Mesenchymal stem cell (in vitro differentiated cells and primary cell): ENCODE measurements around the gene PLEKHJ1.

ENCODE experiments used
- DNase-seq: peaks from one replicate; pipeline ENCODE4 v3.0.0-alpha.2; 2013
- H2AFZ ChIP-seq: one replicate; pipeline ENCODE4 v1.6.1; 2013; ENCODE audit warnings: low read depth, mild to moderate bottlenecking, control low read depth, inconsistent platforms, low read length, moderate library complexity
- H2AK5ac ChIP-seq: 2 replicates; pipeline ENCODE4 v1.6.1; 2013; ENCODE audit warnings: low read length, moderate library complexity, mild to moderate bottlenecking, inconsistent platforms; ENCODE audit not compliant: severe bottlenecking
- H2BK120ac ChIP-seq: one replicate; pipeline ENCODE4 v1.6.1; 2013; ENCODE audit warnings: low read depth, mild to moderate bottlenecking, inconsistent platforms, low read length, moderate library complexity
- H2BK12ac ChIP-seq, 2 experiments: one replicate each; pipeline ENCODE4 v1.6.1; 2013; ENCODE audit warnings: inconsistent platforms in 2 of 2, low read length in 2 of 2, mild to moderate bottlenecking in 2 of 2, moderate library complexity in 2 of 2, control low read depth in 1 of 2
- H2BK15ac ChIP-seq: one replicate; pipeline ENCODE4 v1.6.1; 2013; ENCODE audit warnings: mild to moderate bottlenecking, low read depth, inconsistent platforms; ENCODE audit not compliant: poor library complexity, severe bottlenecking
- H2BK5ac ChIP-seq: 2 replicates; pipeline ENCODE4 v1.6.1; 2013; ENCODE audit warnings: low read depth, mild to moderate bottlenecking, low read length, control low read depth, inconsistent platforms; ENCODE audit not compliant: poor library complexity, severe bottlenecking
- H3K14ac ChIP-seq, 2 experiments: one replicate each; pipeline ENCODE4 v1.6.1; 2013; ENCODE audit warnings: inconsistent platforms in 2 of 2, low read length in 2 of 2, control low read depth in 1 of 2, mild to moderate bottlenecking in 1 of 2, moderate library complexity in 1 of 2
- H3K18ac ChIP-seq, 2 experiments: one replicate each; pipeline ENCODE4 v1.6.1; 2013; ENCODE audit warnings: inconsistent platforms in 2 of 2, low read length in 2 of 2, control low read depth in 1 of 2, low read depth in 1 of 2, mild to moderate bottlenecking in 1 of 2
- H3K23ac ChIP-seq, 2 experiments: one replicate each; pipeline ENCODE4 v1.6.1; 2013; ENCODE audit warnings: inconsistent platforms in 2 of 2, low read length in 2 of 2, mild to moderate bottlenecking in 2 of 2, moderate library complexity in 2 of 2, control low read depth in 1 of 2
- H3K27ac ChIP-seq: 2 replicates; pipeline ENCODE4 v1.5.1; 2013; ENCODE audit warnings: mild to moderate bottlenecking, moderate library complexity, low read length, control low read depth, inconsistent platforms; ENCODE audit not compliant: poor library complexity, severe bottlenecking
- H3K27me3 ChIP-seq, 2 experiments: 2 replicates each; pipeline versions ENCODE4 v1.6.1 to v1.7.0; 2013; ENCODE audit warnings: low read length in 2 of 2, mild to moderate bottlenecking in 2 of 2, moderate library complexity in 2 of 2, control low read depth in 1 of 2, inconsistent platforms in 1 of 2; ENCODE audit not compliant: control insufficient read depth in 1 of 2, insufficient read depth in 1 of 2
- H3K36me3 ChIP-seq, 2 experiments: 2 replicates each; pipeline versions ENCODE4 v1.6.1 to v1.7.0; 2013; ENCODE audit warnings: low read length in 2 of 2, control low read depth in 1 of 2, inconsistent platforms in 1 of 2, low read depth in 1 of 2, mild to moderate bottlenecking in 1 of 2; ENCODE audit not compliant: insufficient read depth in 2 of 2, control insufficient read depth in 1 of 2
- H3K4ac ChIP-seq, 2 experiments: one replicate each; pipeline ENCODE4 v1.6.1; 2013; ENCODE audit warnings: inconsistent platforms in 2 of 2, low read length in 2 of 2, mild to moderate bottlenecking in 2 of 2, moderate library complexity in 2 of 2, control low read depth in 1 of 2, low read depth in 1 of 2
- H3K4me1 ChIP-seq: 2 replicates; pipeline ENCODE4 v1.6.1; 2013; ENCODE audit warnings: low read depth, low read length, control low read depth; ENCODE audit not compliant: control insufficient read depth, insufficient read depth
- H3K4me2 ChIP-seq: 2 replicates; pipeline ENCODE4 v1.6.1; 2013; ENCODE audit warnings: low read length, mild to moderate bottlenecking, inconsistent platforms; ENCODE audit not compliant: poor library complexity, severe bottlenecking
- H3K4me3 ChIP-seq, 2 experiments: 2 replicates each; pipeline versions ENCODE4 v1.5.1 to v1.7.0; 2013; ENCODE audit warnings: low read length in 2 of 2, mild to moderate bottlenecking in 2 of 2, control low read depth in 1 of 2, low read depth in 1 of 2; ENCODE audit not compliant: insufficient read depth in 1 of 2
- H3K79me1 ChIP-seq: replicated peaks from 2 replicates; pipeline ENCODE4 v1.6.1; 2013; ENCODE audit warnings: mild to moderate bottlenecking, control low read depth, low read length, inconsistent platforms; ENCODE audit not compliant: poor library complexity, severe bottlenecking
- H3K9ac ChIP-seq: 2 replicates; pipeline ENCODE4 v1.7.0; 2013; ENCODE audit warnings: mild to moderate bottlenecking, low read length, moderate library complexity
- H3K9me3 ChIP-seq: 2 replicates; pipeline ENCODE4 v1.7.0; 2013; ENCODE audit warnings: mild to moderate bottlenecking, low read length; ENCODE audit not compliant: control insufficient read depth
- H4K8ac ChIP-seq: one replicate; pipeline ENCODE4 v1.6.1; 2013; ENCODE audit warnings: inconsistent platforms, mild to moderate bottlenecking, low read length, moderate library complexity
- H4K91ac ChIP-seq: one replicate; pipeline ENCODE4 v1.6.1; 2013; ENCODE audit warnings: mild to moderate bottlenecking, low read length, inconsistent platforms
- WGBS: methylation state at CpG from one replicate; pipeline ENCODE4 v1.1.7; 2013; ENCODE audit warnings: mixed read lengths; 5-methylcytosine and 5-hydroxymethylcytosine counted together

PLEKHJ1 gene

DNA sequence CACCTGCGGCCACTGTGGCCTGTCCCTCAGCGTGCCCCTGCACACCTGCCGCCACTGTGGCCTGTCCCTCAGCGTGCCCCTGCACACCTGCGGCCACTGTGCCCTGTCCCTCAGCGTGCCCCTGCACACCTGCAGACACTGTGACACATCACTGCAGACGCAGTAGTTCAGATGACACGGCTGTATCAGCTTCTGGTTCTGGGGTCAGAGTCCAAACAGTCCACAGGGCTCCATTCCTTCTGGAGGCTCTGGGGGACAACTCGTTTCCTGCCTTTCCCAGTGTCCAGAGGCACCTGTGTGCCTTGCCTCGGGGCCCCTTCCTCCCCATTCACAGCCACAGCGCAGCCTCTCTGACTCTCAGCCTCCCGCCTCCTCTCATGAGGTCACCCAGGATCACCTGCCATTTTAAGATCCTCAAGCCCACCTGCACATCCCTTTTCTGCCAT, 6.0 kb upstream of the PLEKHJ1 start:
- peaks cover 39% of the 10 kb centered on the region for H3K4me1 ChIP-seq
- no peak overlapping the region for H2BK120ac ChIP-seq
- H3K9ac ChIP-seq, result no peak overlapping the region
- no peak overlapping the region for H2BK12ac ChIP-seq
- H3K23ac ChIP-seq, result no peak overlapping the region
- no peak overlapping the region for H3K27ac ChIP-seq
- no peak overlapping the region for H3K18ac ChIP-seq
- no peak overlapping the region for H3K4ac ChIP-seq
- H4K8ac ChIP-seq, result no peak overlapping the region
- WGBS, result 94% methylated on average over 12 of the region's 12 CpGs
- H3K36me3 ChIP-seq, result peaks cover 46 to 74% of the 10 kb centered on the region in 2 experiments
- H2BK15ac ChIP-seq, result no peak overlapping the region
- H3K14ac ChIP-seq, result no peak overlapping the region
- H2AK5ac ChIP-seq, result no peak overlapping the region
- no peak overlapping the region for H3K4me2 ChIP-seq
- peak overlapping the region; percentile 61 for H4K91ac ChIP-seq
- no peaks in the 10 kb centered on the region for H3K27me3 ChIP-seq
- DNase-seq, result no peak
- no peak overlapping the region for H2BK5ac ChIP-seq
- no peak overlapping the region for H2AFZ ChIP-seq
- peaks cover 18% of the 10 kb centered on the region for H3K79me1 ChIP-seq
- H3K9me3 ChIP-seq, result no peaks in the 10 kb centered on the region
- H3K4me3 ChIP-seq, result no peak overlapping the region

DNA sequence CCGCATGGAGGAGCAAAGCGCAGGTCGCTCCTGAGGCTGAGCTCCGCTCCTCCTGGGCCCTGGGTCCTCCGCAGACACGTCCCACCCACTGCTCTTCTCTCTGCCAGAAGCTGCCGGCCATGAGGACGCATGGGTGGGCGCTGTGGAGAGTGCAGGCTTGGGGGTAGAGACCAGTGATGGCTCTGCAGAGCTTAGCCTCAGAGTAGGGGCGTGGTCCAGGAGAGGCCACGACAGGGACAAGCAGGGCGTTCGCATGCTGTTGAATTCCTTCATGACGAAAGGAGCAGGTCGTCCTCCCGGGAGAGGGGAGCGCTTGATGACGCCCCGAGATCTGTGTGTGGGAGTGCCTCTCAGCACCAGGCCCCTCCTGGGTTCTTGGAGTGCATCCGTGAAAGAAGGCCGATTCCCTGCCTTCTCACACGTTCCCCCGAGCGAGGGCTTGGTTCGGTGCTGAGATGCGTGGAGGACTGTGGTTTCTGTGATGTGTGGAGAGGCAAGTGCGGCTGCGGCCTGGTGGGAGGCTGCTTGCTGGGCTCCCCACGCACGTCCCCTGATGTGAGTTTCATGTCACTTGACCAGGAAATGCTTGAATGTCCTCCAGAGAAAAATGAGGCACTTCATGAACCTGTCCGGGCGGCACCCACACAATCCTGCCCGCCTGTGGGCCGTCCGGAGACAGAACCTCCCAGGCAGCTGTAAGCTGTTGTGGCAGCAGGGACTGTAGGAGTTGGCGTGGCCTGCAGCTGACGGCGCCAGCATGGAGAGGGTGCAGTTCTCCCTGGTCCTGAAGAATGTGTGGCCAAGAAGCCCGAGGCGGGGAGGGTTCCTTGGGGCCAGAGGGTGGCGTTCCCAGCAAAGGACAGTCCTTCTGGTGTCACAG, 5.0 kb upstream of the PLEKHJ1 start:
- Histone ChIP-seq H3K9ac (peak overlapping the region; percentile 84), H2BK15ac (no peak overlapping the region), H3K4me2 (no peak overlapping the region), H2AK5ac (peak overlapping the region; percentile 20), H3K27ac (no peak overlapping the region), H3K18ac (no peak overlapping the region), H3K23ac (peak overlapping the region; percentile 37 to 81), H2AFZ (no peak overlapping the region), H3K79me1 (peaks cover 18% of the 10 kb centered on the region), H3K4ac (no peak overlapping the region), H2BK5ac (no peak overlapping the region), H3K4me1 (peaks cover 37% of the 10 kb centered on the region), H3K4me3 (peak overlapping the region in 1 of 2 experiments; percentile 80), H3K27me3 (no peaks in the 10 kb centered on the region), H4K8ac (peak overlapping the region; percentile 0), H3K36me3 (peaks cover 37 to 64% of the 10 kb centered on the region in 2 experiments), H2BK120ac (no peak overlapping the region), H3K14ac (no peak overlapping the region), H4K91ac (peak overlapping the region; percentile 71), H2BK12ac (peak overlapping the region in 1 of 2 experiments; percentile 28), H3K9me3 (no peaks in the 10 kb centered on the region)
- 93% methylated on average over 41 of the region's 41 CpGs for WGBS
- DNase-seq, result no peak

DNA sequence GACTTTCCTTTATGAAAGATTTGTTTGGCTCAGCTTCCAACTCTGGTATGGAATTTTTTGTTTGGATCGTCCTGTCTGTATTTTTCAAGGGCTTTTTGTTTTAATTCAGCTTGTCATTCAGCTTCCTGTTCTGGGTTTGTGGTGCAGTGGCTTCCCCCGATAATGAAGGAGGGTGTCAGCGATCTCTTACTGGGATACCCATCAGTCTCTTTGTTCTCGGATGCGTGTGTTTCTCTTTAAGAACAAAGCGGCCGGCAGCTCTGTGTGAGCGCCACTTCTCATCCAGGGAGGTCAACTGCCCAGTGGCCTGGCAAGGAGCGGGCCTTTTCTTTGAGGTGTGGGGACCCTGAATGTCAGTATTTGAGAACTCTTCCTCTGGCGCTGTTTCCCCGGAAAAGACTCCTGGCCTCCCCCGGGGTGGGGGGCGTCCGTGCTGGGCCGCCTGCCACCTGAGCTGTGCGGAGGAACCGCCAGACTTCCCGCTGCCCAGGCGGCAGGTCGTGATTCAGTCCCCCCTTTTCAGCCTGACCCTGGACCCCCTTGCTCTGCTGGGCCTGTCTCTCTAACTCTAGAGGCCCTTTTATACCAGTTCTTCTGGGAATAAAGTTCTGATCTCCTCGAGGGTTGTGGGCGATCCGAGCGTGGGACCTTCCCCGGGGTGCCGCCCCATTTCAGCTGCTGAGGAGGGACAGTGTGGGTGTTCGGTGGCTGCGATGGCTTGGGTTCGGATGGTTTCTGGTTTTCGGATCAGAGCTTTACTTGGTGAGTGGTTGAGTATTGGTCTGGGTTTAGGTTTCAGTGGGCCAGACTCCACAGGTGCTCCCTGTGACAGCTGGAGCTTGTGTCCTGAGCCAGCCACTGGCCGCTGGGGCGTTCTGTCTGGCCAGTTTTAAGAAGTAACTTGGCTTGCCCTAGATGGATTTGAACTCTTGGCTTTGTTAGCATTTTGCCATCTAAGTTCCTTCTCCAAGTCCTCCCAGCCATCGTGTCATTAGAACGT, 3.9 kb upstream of the PLEKHJ1 start:
- peaks cover 8% of the 10 kb centered on the region for H3K79me1 ChIP-seq

More for the DNA sequence above, 3.9 kb upstream of the PLEKHJ1 start:
- Histone ChIP-seq H2AFZ (no peak overlapping the region), H3K4me2 (peak overlapping the region; percentile 71), H2BK15ac (no peak overlapping the region), H3K14ac (no peak overlapping the region), H2AK5ac (peak overlapping the region; percentile 28), H3K9ac (peak overlapping the region; percentile 84), H2BK120ac (no peak overlapping the region), H3K4ac (peak overlapping the region in 1 of 2 experiments; percentile 17), H4K8ac (no peak overlapping the region), H3K4me1 (peaks cover 37% of the 10 kb centered on the region), H4K91ac (no peak overlapping the region), H3K27ac (peak overlapping the region; percentile 34), H3K23ac (no peak overlapping the region), H3K36me3 (peaks cover 26 to 53% of the 10 kb centered on the region in 2 experiments), H3K18ac (peak overlapping the region in 1 of 2 experiments; percentile 26), H3K9me3 (no peaks in the 10 kb centered on the region), H3K27me3 (no peaks in the 10 kb centered on the region), H2BK12ac (peak overlapping the region in 1 of 2 experiments; percentile 1), H2BK5ac (peak overlapping the region; percentile 14), H3K4me3 (peak overlapping the region; percentile 50 to 80)
- 60% methylated on average over 33 of the region's 34 CpGs for WGBS
- DNase-seq, result no peak
